Pons (tissue), 1 donor: ENCODE measurements around the gene MRPL50.
A peak's percentile ranks its signal among the peaks of the same experiment; 100 is the strongest.

Experiments used
- DNase-seq: peaks from one replicate; pipeline ENCODE4 v3.0.0-alpha.2; 2016; ENCODE audit warnings: low spot score

Gene MRPL50

GRCh38 chr9:101398068-101398929 is at the start of gene MRPL50, which contains the start of gene ZNF189:
MRPL50 (minus strand) TSS chr9:101398618; CDS start chr9:101398592, 26 bp downstream.
ZNF189 (plus strand) TSS chr9:101398851; CDS start chr9:101399157, 306 bp downstream.
- DNase-seq: peak; percentile 100

GRCh38 chr9:101446732-101447131 is 48.3 kb upstream of the MRPL50 start:
- DNase-seq: no peak

- DNase-seq: peak; percentile 82
Observed at GRCh38 chr9:101445353-101446029, 47.1 kb upstream of the MRPL50 start.

GRCh38 chr9:101443364-101443771 is 45.0 kb upstream of the MRPL50 start:
- DNase-seq: peak; percentile 53

GRCh38 chr9:101442736-101443135 is 44.3 kb upstream of the MRPL50 start:
- no peak for DNase-seq

GRCh38 chr9:101442318-101442717 is 43.9 kb upstream of the MRPL50 start:
- DNase-seq: no peak

- no peak for DNase-seq
Observed at GRCh38 chr9:101440714-101441230, 42.4 kb upstream of the MRPL50 start.

GRCh38 chr9:101438523-101438922 is 40.1 kb upstream of the MRPL50 start:
- DNase-seq: no peak

GRCh38 chr9:101437806-101438232 is 39.4 kb upstream of the MRPL50 start:
- DNase-seq: no peak

GRCh38 chr9:101435601-101436079 is 37.2 kb upstream of the MRPL50 start, which contains the start of gene ALDOB:
ALDOB (minus strand) TSS chr9:101435774; CDS start chr9:101430887, 4,887 bp downstream.
- DNase-seq: no peak

GRCh38 chr9:101434998-101435397 is 36.6 kb upstream of the MRPL50 start:
- no peak for DNase-seq

- no peak for DNase-seq
Observed at GRCh38 chr9:101433229-101433628, 34.8 kb upstream of the MRPL50 start.

- no peak for DNase-seq
Observed at GRCh38 chr9:101432740-101433139, 34.3 kb upstream of the MRPL50 start.

GRCh38 chr9:101432171-101432570 is 33.8 kb upstream of the MRPL50 start:
- DNase-seq: no peak

GRCh38 chr9:101429736-101430135 is 31.3 kb upstream of the MRPL50 start:
- no peak for DNase-seq

GRCh38 chr9:101428909-101429308 is 30.5 kb upstream of the MRPL50 start:
- DNase-seq: no peak

GRCh38 chr9:101427957-101428655 is 29.7 kb upstream of the MRPL50 start:
- no peak for DNase-seq

- no peak for DNase-seq
Observed at GRCh38 chr9:101427358-101427757, 28.9 kb upstream of the MRPL50 start.

- DNase-seq: no peak
Observed at GRCh38 chr9:101421653-101422065, 23.2 kb upstream of the MRPL50 start.

GRCh38 chr9:101419863-101420262 is 21.4 kb upstream of the MRPL50 start:
- no peak for DNase-seq

GRCh38 chr9:101418518-101419430 is 20.4 kb upstream of the MRPL50 start:
- DNase-seq: no peak
